IPS-NIHi11 (cell line): ENCODE measurements around the gene GRK1.

ENCODE experiments used
- DNase-seq: peaks from one replicate; pipeline ENCODE4 v3.0.0; 2012; ENCODE audit warnings: mixed read lengths, low spot score

Gene GRK1

DNA sequence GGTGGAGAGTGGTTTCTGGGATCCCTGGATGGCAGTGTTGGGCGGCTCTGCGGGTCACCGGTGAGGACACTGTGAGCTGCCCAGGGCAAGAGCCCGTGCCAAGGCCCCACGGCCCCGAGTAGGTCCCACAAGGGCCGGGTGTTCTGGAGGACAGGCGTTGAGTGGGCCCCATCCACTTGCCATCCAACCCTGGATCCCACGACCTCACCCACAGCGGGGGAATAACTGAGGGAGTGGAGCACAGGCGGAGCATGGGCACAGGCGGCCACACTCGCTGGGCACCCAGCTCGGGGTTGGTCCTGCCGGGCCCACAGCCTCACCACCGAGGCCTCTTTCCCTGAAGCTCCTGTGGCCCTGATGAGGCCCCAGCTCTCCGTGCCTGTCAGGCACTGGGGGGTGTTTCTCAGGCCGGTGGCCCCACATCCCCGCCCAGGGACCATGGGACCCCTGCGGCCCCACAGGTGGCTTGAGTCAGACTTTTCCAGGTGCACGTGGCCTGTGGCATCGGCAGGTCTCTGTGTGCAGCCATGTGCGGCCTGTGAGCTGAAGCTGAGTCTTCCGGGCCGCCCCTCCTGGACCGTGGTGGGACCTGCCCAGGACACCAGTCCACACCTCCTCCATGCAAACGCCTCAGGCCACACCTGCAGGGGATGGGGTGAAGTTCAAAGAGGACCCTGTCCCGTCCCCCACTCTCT is 108.6 kb downstream of the GRK1 start:
- no peak for DNase-seq

DNA sequence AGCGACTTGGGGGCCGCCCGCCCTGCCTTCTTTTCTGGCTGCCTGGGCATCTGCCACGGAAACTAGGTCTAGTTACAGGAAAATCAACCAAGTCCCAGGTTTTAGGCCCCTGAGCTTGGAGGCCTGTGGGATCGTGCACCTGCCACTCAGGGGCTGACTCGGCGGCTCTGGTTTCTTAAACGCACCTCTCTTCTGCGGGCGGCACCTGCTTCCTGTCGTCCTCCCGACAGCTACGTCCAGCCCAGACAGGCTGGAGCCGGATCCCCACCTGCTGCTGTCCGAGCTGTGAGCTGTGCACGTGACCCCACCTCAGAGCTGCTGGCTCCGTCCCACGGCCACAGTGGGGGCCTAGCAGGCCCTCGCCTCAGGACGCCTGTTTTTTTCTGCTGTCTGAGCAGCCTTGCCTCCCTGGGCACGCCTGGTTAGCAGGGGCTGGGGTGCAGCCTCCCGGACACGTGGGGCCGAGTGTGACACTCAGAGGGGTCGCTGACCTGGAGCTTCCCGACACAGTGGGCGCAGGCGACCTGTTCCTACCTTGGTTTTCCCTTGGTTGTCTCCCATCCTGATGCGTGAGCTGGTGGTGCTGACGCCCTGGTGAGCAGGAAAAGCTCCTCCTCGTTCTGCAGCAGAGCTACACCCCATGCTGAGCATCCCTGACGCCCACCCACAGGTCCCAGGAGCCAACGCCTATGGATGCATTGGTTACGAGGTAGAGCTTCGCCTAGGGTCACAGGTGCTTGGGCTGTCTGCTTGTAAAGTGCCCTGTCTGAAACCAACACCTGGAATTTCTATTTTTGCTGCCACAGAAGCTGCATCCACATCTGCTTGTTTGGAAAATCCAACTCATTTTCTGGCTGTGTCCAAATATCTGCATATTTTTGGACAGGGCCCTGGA is 109.5 kb downstream of the GRK1 start:
- DNase-seq = no peak

DNA sequence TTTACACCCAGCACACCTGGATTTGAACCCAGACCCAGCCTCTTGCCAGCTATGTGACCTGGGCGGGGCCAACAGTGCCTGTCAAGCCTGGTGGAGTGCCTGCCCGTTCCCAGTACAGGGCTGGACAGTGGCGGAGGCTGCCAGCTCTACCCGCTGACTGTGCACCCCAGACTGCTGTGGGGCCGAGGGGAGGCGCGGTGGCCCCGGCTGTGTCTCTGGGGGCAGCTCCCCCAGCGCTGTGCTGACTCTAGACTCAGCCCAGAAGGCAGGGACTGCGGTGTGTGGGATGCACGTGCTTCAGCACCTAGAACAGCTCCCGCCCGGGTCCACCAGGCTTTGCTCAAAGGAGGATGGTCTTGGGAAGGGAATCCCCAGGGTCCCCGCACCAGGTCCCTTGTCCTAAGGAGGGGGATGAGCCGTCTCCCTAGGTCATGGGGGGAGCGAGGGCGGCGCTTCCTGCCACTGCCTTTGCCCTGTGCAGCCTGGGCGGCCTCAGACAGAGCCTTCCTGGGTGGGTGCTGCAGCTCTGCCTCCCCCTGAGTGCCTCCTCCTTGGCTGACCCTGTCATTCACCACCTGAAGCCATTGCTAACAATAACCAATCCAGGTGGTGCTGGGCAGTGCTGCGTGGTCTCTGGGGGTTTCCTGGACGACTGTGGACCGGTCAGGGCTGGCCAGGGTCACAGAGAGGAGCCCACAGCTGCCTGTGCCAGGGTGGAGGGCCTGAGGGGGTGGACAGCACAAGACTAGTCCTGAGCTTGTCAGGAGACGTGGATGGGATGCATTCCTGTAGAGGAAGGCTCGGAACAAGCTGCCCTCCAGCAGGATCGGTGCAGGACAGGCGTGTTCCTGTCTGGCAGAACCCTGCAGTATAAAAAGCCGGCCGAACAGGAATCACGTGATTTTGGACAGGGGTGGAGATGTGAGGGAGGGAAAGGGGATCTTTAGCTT is 110.6 kb downstream of the GRK1 start:
- DNase-seq = peak; percentile 96

DNA sequence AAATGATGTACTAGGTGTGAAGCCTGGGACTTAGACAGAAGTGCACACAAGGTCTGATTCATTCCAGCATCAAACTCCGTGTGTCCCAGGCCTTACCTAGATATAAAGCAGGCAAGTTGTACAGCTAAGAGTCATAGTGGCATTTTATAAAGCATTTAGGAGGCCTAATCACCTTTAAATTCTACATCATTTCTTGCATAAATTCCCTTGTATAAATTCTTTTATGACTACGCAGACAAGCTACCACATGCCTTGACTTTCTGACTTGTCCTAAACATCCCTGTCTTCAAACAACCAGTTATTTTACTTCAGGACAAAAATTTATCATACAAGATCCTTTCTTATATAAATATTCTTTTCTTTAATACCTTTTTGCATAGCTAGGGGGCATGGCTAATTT is 114.6 kb downstream of the GRK1 start:
- DNase-seq = no peak

DNA sequence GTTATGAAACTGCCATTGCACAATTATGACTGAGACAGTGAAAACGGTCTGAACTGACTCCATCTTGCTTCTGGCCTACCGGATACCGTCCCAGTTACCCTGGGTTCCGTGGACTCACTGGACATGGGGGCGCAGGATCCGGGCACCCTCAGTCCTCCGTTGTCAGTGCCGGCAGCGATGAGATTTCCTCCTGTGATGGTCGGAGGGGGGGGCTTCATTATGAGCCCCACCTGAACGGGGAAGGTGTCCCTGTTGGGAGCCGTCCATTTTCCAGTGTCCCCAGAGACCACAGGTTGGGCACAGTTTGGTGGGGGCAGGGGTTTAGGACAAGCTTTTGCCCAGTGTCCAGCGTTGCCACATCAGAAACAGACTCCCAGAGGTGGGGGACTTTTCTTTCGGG is 115.5 kb downstream of the GRK1 start:
- DNase-seq = no peak

DNA sequence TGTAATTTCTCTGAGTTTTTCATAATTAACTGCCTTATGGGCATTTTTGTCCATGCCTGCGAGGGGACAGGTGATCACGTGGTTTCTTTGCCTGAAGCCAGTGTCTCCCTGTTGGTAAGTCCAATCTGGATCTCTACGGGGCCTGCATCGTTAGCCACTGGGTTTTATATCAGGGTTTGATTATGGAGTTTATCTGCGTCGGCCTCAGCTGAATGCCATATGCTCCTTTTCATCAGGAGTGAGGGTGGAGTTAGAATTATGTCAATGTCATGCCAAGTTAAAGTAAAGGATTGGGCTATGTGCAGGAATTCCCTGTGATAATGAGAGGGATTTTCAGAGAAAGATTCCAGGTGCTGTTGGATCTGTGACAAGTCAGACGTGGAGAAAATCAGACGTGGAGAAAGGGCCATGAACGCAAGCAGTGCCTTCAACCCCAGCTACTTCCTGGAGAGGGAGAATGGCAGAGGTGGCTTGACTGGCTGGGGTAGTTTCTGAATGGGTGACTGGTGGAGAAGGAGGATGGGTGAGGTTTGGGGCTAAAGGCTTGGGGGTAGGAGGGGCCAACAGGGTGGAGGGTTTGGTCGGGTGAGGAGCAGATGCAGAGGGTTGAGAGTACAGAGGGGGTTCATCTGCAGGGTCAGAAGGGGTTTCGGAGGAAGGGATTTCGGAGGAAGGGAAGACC is 116.3 kb downstream of the GRK1 start:
- DNase-seq = no peak

DNA sequence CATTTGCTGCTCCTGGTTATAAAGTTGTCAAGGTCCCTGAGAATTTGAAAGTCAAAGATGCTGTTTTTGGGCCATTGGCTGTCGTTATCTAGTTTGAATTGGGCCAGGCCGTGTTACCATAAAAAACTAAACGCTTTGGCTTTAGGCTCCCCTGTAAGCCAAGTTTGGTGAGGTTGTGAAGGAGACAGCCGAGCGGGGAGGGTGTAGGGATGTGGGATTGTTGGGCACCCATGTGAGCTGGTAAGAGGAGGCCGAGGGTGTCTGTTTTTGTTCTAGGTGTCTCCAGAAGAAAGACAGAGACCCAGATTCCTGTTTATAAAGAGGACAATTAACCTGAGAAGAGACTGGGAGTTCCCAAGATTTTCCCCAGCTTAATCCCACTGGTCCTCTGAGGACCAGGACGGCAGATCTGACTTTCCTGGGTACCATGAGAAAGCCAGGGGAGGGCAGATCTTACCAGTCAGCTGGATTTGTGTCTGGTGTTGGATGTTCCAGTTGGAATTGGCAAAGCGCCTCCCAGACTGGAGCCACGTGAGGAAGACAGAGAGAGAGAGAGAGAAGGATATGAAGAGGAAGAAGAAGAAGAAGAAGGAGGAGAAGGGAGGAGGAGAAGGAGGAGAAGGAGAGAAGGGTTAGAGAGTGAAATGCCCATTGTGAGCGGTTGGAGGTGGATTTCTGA is 117.1 kb downstream of the GRK1 start:
- no peak for DNase-seq

DNA sequence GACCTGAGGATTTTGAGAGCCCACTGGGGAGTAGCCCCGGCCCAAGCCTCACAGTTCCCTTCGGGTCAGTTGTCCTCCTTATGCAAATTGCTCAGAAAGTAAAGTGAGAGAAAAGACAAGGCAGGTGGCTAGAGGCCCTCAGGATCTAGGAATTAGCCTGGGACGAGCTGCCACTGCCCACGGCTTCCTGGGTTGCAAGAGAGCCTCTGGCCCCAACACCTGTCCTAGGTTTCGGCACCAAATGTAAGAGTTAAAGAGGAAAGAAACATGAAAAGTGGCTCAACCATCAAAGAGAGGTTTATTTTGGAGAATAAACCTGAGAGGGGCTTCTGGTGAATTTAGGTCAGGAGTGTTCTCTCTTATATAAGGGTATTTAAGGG is 117.6 kb downstream of the GRK1 start:
- DNase-seq = no peak

DNA sequence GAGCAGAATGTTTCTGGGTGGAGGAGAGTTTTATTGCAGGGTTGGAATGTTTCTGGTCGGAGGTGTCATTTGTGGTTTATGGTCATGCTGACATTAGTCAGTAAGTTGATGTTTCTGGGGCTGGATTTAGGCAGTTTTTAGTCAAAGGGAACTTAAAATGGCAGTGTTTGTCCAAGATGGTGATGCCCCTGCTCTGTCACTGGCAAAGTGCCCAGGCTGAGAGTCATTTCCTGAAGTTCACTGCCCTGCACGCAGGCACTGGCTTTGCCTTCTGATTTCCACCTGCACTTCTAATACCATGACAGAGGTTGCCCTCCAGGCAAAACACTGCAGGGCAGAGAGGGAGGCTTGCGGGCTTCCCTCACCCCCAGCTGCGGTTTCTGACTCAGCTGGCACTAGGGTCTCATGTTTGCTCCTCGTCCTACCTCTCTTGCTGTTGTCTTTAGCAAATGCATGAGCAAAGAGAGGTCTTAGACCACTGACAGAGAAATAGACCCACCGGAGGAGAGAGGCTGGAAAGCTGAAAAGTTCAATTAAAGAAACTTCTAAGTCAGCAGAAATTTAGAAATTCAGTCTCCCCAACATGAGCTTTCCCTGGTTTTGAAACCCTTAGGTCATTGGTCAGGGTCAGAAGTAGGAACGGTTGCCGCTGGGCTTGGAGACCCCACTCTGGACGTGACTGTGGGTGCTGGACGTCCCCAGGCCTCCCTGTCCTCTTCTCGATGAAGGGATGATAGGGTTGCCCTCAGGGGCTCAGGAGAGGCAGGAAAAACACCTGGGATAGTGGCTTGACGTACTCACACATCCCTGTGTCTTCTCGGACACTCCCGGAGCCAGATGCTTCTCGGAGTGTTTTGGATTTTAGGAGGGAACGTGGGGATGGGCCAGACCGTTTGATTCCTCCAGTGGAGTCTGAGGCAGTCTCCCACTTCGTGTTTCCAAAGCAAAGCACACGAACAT is 118.3 kb downstream of the GRK1 start:
- no peak for DNase-seq

DNA sequence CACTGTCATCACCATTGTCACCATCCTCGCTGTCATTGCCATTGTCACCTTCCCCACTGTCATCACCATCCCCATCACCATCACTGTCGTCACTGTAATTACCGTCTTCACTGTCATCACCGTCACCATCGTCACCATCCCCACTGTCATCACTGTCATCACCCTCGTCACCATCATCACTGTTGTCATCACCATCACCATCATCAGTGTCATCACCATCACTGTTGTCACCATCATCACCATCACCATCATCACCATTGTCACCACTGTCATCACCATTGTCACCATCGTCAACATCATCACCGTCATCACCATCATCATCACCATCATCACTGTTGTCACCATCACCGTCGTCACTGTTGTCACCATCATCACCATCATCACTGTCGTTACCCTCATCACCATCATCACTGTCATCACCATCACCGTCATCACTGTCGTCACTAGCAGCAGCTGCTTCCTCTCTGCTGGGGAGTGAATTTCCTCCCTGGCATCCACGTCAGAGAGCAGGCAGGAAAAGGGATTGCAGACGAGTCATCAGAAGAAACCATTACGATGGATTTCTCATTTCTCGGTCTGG is 119.3 kb downstream of the GRK1 start:
- no peak for DNase-seq
